Activated CD8-positive, alpha-beta T cell treated with anti-CD3 and anti-CD28 coated beads for 36 hours (primary cell): ENCODE measurements around the gene FSTL4. TPM values are rescaled to one million over a fixed set of nuclear protein-coding genes. Genes with fewer than 3 reads are reported as not detected.
A peak's percentile ranks its signal among the peaks of the same experiment; 100 is the strongest.

Experiments
- ATAC-seq: fragments of 200-7000 bp; cut with Tn5 transposase; one replicate; pipeline ENCODE4 v1.10.0; 2021; ENCODE audit warnings: mild to moderate bottlenecking, moderate library complexity
- CTCF ChIA-PET: fragments of 350-600 bp; sonication (Branson Sonifier 250); formaldehyde crosslinking; loops from one replicate; lab custom pipeline; 2021; ENCODE audit warnings: antibody characterized with exemption; lab: Charles Lee
- POLR2A ChIA-PET: fragments of 350-600 bp; sonication (Branson Sonifier 250); formaldehyde crosslinking; loops from one replicate; lab custom pipeline; 2021; ENCODE audit warnings: antibody characterized with exemption; lab: Charles Lee
- DNase-seq: peaks from one replicate; pipeline ENCODE4 v3.0.0-alpha.2; 2020
- H3K27ac Mint-ChIP-seq: one replicate; pipeline ENCODE4 v1.8.0; 2021; ENCODE audit warnings: mild to moderate bottlenecking, mixed read lengths
- H3K27me3 Mint-ChIP-seq: one replicate; pipeline ENCODE4 v1.8.0; 2021; ENCODE audit warnings: mixed read lengths
- H3K36me3 Mint-ChIP-seq: one replicate; pipeline ENCODE4 v1.8.0; 2021; ENCODE audit warnings: low read depth, mixed read lengths
- H3K4me1 Mint-ChIP-seq: one replicate; pipeline ENCODE4 v1.8.0; 2021; ENCODE audit warnings: low read depth, mixed read lengths
- H3K4me3 Mint-ChIP-seq: one replicate; pipeline ENCODE4 v1.8.0; 2021; ENCODE audit warnings: mild to moderate bottlenecking, moderate library complexity, mixed read lengths
- H3K9me3 Mint-ChIP-seq: one replicate; pipeline ENCODE4 v1.8.0; 2021; ENCODE audit warnings: mixed read lengths
- CTCF ChIP-seq: fragments of 200-600 bp; IDR thresholded peaks from one replicate; pipeline ENCODE4 v1.8.0; 2022; ENCODE audit warnings: antibody characterized with exemption, mild to moderate bottlenecking
- intact Hi-C: fragments of 100-400 bp; cut with micrococcal nuclease; formaldehyde crosslinking; loops from one replicate; pipeline ENCODE4 v1.10.0; 2022
- total RNA-seq, 2 experiments: library from RNA; stranded (reverse); gene quantifications; one replicate each; pipeline ENCODE4 v1.2.3, GENCODE V29; 2021

FSTL4 gene
- total RNA-seq, 2 experiments from 2014 or later, result not detected

GRCh38 chr5:133368916-133369783 is 243.2 kb downstream of the FSTL4 start:
- CTCF ChIA-PET, result interaction anchor here (0.7 to 2.4 kb wide), 3 partner anchors 54 to 258 kb away, joined by 3 to 8 read pairs (median 3); no protein-coding TSS in a partner anchor
- no peak overlapping the region for H3K4me3 Mint-ChIP-seq
- H3K27ac Mint-ChIP-seq, result no peak overlapping the region
- H3K27me3 Mint-ChIP-seq, result peaks cover 6% of the 10 kb centered on the region
- POLR2A ChIA-PET, result no interaction called here
- no peaks in the 10 kb centered on the region for H3K36me3 Mint-ChIP-seq
- DNase-seq (peak; percentile 11), ATAC-seq (peak; percentile 17)
- intact Hi-C loops, result loop anchor here (5.0 kb wide), 1 partner anchor 88 kb away; no protein-coding TSS in a partner anchor
- no peak for TF ChIP-seq CTCF
- H3K4me1 Mint-ChIP-seq, result no peaks in the 10 kb centered on the region
- no peaks in the 10 kb centered on the region for H3K9me3 Mint-ChIP-seq

GRCh38 chr5:133367984-133368383 is 244.4 kb downstream of the FSTL4 start:
- ATAC-seq (no peak), DNase-seq (no peak)
- no peak for TF ChIP-seq CTCF
- ChIA-PET CTCF (interaction anchor here (2.4 kb wide), 1 partner anchor 56 kb away, joined by 8 read pairs; no protein-coding TSS in a partner anchor), POLR2A (no interaction called here)
- H3K36me3 Mint-ChIP-seq, result no peaks in the 10 kb centered on the region
- intact Hi-C loops, result loop anchor here (5.0 kb wide), 1 partner anchor 89 kb away; no protein-coding TSS in a partner anchor
- no peaks in the 10 kb centered on the region for H3K4me1 Mint-ChIP-seq
- H3K4me3 Mint-ChIP-seq, result no peak overlapping the region
- H3K9me3 Mint-ChIP-seq, result no peaks in the 10 kb centered on the region
- H3K27ac Mint-ChIP-seq, result no peak overlapping the region
- peaks cover 6% of the 10 kb centered on the region for H3K27me3 Mint-ChIP-seq

GRCh38 chr5:133367071-133367786 is 245.1 kb downstream of the FSTL4 start:
- DNase-seq (no peak), ATAC-seq (no peak)
- ChIA-PET POLR2A (interaction anchor here (0.6 kb wide), 1 partner anchor 1124 kb away, joined by 4 read pairs; no protein-coding TSS in a partner anchor), CTCF (interaction anchor here (1.3 to 3.9 kb wide), 3 partner anchors 10 to 93 kb away, joined by 3 to 13 read pairs (median 10); no protein-coding TSS in a partner anchor)
- Mint-ChIP-seq H3K4me1 (no peaks in the 10 kb centered on the region), H3K27ac (no peak overlapping the region), H3K27me3 (peaks cover 6% of the 10 kb centered on the region), H3K4me3 (no peak overlapping the region), H3K36me3 (no peaks in the 10 kb centered on the region), H3K9me3 (no peaks in the 10 kb centered on the region)
- TF ChIP-seq CTCF, result no peak
- intact Hi-C loops, result loop anchor here (5.0 kb wide), 1 partner anchor 90 kb away; no protein-coding TSS in a partner anchor

GRCh38 chr5:133366438-133366837 is 245.9 kb downstream of the FSTL4 start:
- Mint-ChIP-seq H3K27ac (no peak overlapping the region), H3K27me3 (peaks cover 3% of the 10 kb centered on the region), H3K9me3 (no peaks in the 10 kb centered on the region), H3K4me3 (no peak overlapping the region), H3K36me3 (no peaks in the 10 kb centered on the region), H3K4me1 (no peaks in the 10 kb centered on the region)
- CTCF ChIA-PET, result interaction anchor here (1.0 to 3.9 kb wide), 7 partner anchors 9 to 94 kb away, joined by 3 to 13 read pairs (median 3); no protein-coding TSS in a partner anchor
- POLR2A ChIA-PET, result no interaction called here
- intact Hi-C loops, result loop anchor here (5.0 kb wide), 1 partner anchor 91 kb away; no protein-coding TSS in a partner anchor
- TF ChIP-seq CTCF, result no peak
- DNase-seq (no peak), ATAC-seq (no peak)
